Frontal cortex (tissue), 4 donors: ENCODE data around the gene EFCAB11. TPM values are rescaled to one million over a fixed set of nuclear protein-coding genes. Genes with fewer than 3 reads are reported as not detected.

Experiments used
- DNase-seq, 2 donors: peaks; one replicate each; pipeline ENCODE4 v3.0.0; 2012; ENCODE audit warnings: low spot score in 2 of 2
- FAIRE-seq: peaks from 2 replicates; lab custom pipeline; 2012; peaks lifted over from hg19 to GRCh38; lab: Jason Lieb, UNC
- total RNA-seq: library from RNA; depleted of rRNA; stranded (reverse); fragments of >200 nt; gene quantifications from one replicate; pipeline ENCODE4 v1.2.3, GENCODE V29; 2014
- donor health status: control.
- donor health status: control.
- donor health status: control.

EFCAB11 gene
- total RNA-seq, 1 donor from 2014 or later = 5.3 TPM

- DNase-seq (no peak), FAIRE-seq (no peak)
These were observed 161.8 kb downstream of the EFCAB11 start for GRCh38 chr14:89792489-89793366.

- no peak for FAIRE-seq
- no peak for DNase-seq
These were observed 167.0 kb downstream of the EFCAB11 start for GRCh38 chr14:89787525-89787924.

GRCh38 chr14:89781046-89781445, 173.5 kb downstream of the EFCAB11 start:
- no peak for DNase-seq

GRCh38 chr14:89779707-89780106, 174.8 kb downstream of the EFCAB11 start:
- no peak for FAIRE-seq
- no peak for DNase-seq

More at GRCh38 chr14:89781046-89781445, 173.5 kb downstream of the EFCAB11 start:
- no peak for FAIRE-seq

- FAIRE-seq (peak; percentile 30), DNase-seq (no peak)
These were observed 178.6 kb downstream of the EFCAB11 start for GRCh38 chr14:89775946-89776345.

- DNase-seq (no peak), FAIRE-seq (no peak)
These were observed 179.4 kb downstream of the EFCAB11 start for GRCh38 chr14:89775151-89775550.

- DNase-seq (no peak), FAIRE-seq (no peak)
These were observed 180.8 kb downstream of the EFCAB11 start for GRCh38 chr14:89773644-89774316.

- DNase-seq (no peak), FAIRE-seq (no peak)
These were observed 181.4 kb downstream of the EFCAB11 start for GRCh38 chr14:89773151-89773550.

- no peak for DNase-seq
These were observed 183.3 kb downstream of the EFCAB11 start for GRCh38 chr14:89771251-89771650.

GRCh38 chr14:89767861-89768268, 186.7 kb downstream of the EFCAB11 start:
- DNase-seq = no peak

More at GRCh38 chr14:89771251-89771650, 183.3 kb downstream of the EFCAB11 start:
- FAIRE-seq = no peak

GRCh38 chr14:89767131-89767530, 187.4 kb downstream of the EFCAB11 start:
- DNase-seq (no peak), FAIRE-seq (no peak)

More at GRCh38 chr14:89767861-89768268, 186.7 kb downstream of the EFCAB11 start:
- FAIRE-seq = no peak

- DNase-seq (no peak), FAIRE-seq (no peak)
These were observed 189.2 kb downstream of the EFCAB11 start for GRCh38 chr14:89765346-89765745.

- DNase-seq = no peak
- FAIRE-seq = no peak
These were observed 194.4 kb downstream of the EFCAB11 start for GRCh38 chr14:89760086-89760485.

GRCh38 chr14:89757313-89757939, 197.1 kb downstream of the EFCAB11 start:
- no peak for DNase-seq

GRCh38 chr14:89755816-89756215, 198.7 kb downstream of the EFCAB11 start:
- FAIRE-seq = no peak
- DNase-seq = no peak

More at GRCh38 chr14:89757313-89757939, 197.1 kb downstream of the EFCAB11 start:
- no peak for FAIRE-seq

GRCh38 chr14:89753828-89754412, 200.6 kb downstream of the EFCAB11 start:
- FAIRE-seq = no peak
- no peak for DNase-seq

- FAIRE-seq = no peak
These were observed 203.6 kb downstream of the EFCAB11 start for GRCh38 chr14:89750908-89751392.

GRCh38 chr14:89750281-89750755, 204.2 kb downstream of the EFCAB11 start:
- no peak for FAIRE-seq

More at GRCh38 chr14:89750908-89751392, 203.6 kb downstream of the EFCAB11 start:
- no peak for DNase-seq

GRCh38 chr14:89748004-89748403, 206.5 kb downstream of the EFCAB11 start:
- no peak for DNase-seq
- no peak for FAIRE-seq

More at GRCh38 chr14:89750281-89750755, 204.2 kb downstream of the EFCAB11 start:
- no peak for DNase-seq

GRCh38 chr14:89747126-89747525, 207.4 kb downstream of the EFCAB11 start:
- DNase-seq = no peak
- no peak for FAIRE-seq
